Retinal pigment epithelial cell (primary cell): Measurements from ENCODE around the gene ANKRD52.
A peak's percentile ranks its signal among the peaks of the same experiment; 100 is the strongest.
"Not testable (repeated sequence)": the region's sequence is repeated elsewhere in the genome, so short reads cannot be mapped to it uniquely, and the experiment has no call there.

ENCODE experiments used
- DNase-seq: peaks from one replicate; pipeline ENCODE4 v3.0.0-alpha.2; 2010; ENCODE audit warnings: low read depth
- H3K4me3 ChIP-seq: 2 replicates; pipeline ENCODE4 v1.5.1; 2011; ENCODE audit warnings: mild to moderate bottlenecking, low read length, control low read depth, moderate library complexity
- CTCF ChIP-seq: conservative IDR thresholded peaks from 2 replicates; pipeline ENCODE4 v1.5.1; 2011; ENCODE audit warnings: low read depth, low read length, control low read depth, inconsistent platforms

The ANKRD52 gene

GRCh38 chr12:56271031-56271430 is 12.8 kb upstream of the ANKRD52 start:
- TF ChIP-seq CTCF, result peak; percentile 61
- no peak for DNase-seq
- H3K4me3 ChIP-seq, result no peak overlapping the region

- DNase-seq, result no peak
- TF ChIP-seq CTCF, result no peak
- H3K4me3 ChIP-seq, result peak overlapping the region; percentile 79
Observed at GRCh38 chr12:56267443-56268071, 9.4 kb upstream of the ANKRD52 start.

GRCh38 chr12:56266693-56267442 is 8.7 kb upstream of the ANKRD52 start, which contains the start of gene COQ10A:
TSS of gene COQ10A (plus strand) at chr12:56266942. CDS start at chr12:56267119, 177 bp downstream.
- peak; percentile 77 for TF ChIP-seq CTCF
- DNase-seq, result peak; percentile 51
- peak within 1 kb of the TSS; percentile 79 for H3K4me3 ChIP-seq

GRCh38 chr12:56266068-56266692 is 8.0 kb upstream of the ANKRD52 start:
- DNase-seq, result not testable (repeated sequence)
- peak overlapping the region; percentile 79 for H3K4me3 ChIP-seq

GRCh38 chr12:56262955-56263354 is 4.8 kb upstream of the ANKRD52 start:
- not testable (repeated sequence) for H3K4me3 ChIP-seq, DNase-seq
- TF ChIP-seq CTCF, result peak; percentile 6

GRCh38 chr12:56261503-56262232 is 3.5 kb upstream of the ANKRD52 start:
- TF ChIP-seq CTCF, result no peak

GRCh38 chr12:56260921-56261320 is 2.7 kb upstream of the ANKRD52 start:
- DNase-seq, result no peak
- no peak overlapping the region for H3K4me3 ChIP-seq
- TF ChIP-seq CTCF, result no peak

More at GRCh38 chr12:56261503-56262232, 3.5 kb upstream of the ANKRD52 start:
- H3K4me3 ChIP-seq, result no peak overlapping the region
- DNase-seq, result no peak
